Erythroblast (primary cell): ENCODE measurements around the gene DRD2.

Source experiments
- GATA1 ChIP-seq: IDR thresholded peaks from 2 replicates; pipeline ENCODE4 v1.6.1; 2011; ENCODE audit warnings: low read depth, mild to moderate bottlenecking, control low read depth, low read length, moderate library complexity
- POLR2A ChIP-seq: IDR thresholded peaks from 2 replicates; pipeline ENCODE4 v1.6.1; 2011; ENCODE audit warnings: mild to moderate bottlenecking, low read length

DNA sequence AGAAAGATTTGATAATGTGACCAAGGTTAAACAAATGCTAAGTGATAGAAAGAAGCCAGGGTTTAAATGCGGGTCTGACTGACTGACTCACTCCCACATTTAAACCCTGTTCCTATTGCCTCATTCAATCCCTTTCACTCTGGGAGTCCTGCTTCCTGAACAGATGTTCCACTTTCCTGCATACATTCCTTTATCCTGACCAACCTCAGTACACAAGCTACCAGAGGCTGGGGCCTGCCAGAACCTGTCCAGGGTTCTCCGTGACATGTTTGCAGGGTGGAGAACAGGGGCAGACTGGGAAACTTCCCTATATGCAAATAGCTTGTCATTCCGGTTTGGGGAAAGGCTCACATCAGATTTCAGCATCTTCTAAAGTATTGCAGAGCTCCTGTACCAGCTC lies 90.6 kb downstream of the DRD2 start:
- no peak for TF ChIP-seq POLR2A
- TF ChIP-seq GATA1: no peak
